ENCODE measurements around the gene SELENOW.
"Not testable (repeated sequence)": the region's sequence is repeated elsewhere in the genome, so short reads cannot be mapped to it uniquely, and the experiment has no call there.

The SELENOW gene

GRCh38 chr19:47816270-47816669 lies 37.8 kb downstream of the SELENOW start:
- not testable (repeated sequence) for ATAC-seq, H3K9me3 Mint-ChIP-seq, H3K36me3 Mint-ChIP-seq, H3K4me3 Mint-ChIP-seq, H3K27ac Mint-ChIP-seq
- peaks cover 60% of the 10 kb centered on the region for H3K27me3 Mint-ChIP-seq
- peaks cover 11% of the 10 kb centered on the region for H3K4me1 Mint-ChIP-seq

DNA sequence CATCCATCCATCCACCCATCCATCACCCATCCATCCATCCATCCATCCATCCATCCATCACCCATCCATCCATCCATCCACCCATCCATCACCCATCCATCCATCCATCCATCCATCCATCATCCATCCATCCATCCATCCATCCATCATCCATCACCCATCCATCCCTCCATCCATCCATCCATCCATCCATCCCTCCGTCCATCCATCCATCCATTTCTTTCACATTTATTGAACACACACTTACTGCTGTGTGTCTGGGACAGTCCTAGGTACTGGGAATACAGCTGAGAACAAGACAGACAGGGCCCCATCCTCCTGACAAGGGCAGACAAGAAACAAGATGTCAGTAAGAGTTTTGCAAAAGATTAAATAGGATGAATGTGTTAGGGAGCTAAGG lies 39.7 kb downstream of the SELENOW start:
- H3K27me3 Mint-ChIP-seq = peaks cover 64% of the 10 kb centered on the region
- not testable (repeated sequence) for ATAC-seq, H3K9me3 Mint-ChIP-seq, H3K36me3 Mint-ChIP-seq, H3K27ac Mint-ChIP-seq, H3K4me3 Mint-ChIP-seq
- H3K4me1 Mint-ChIP-seq = peaks cover 11% of the 10 kb centered on the region

DNA sequence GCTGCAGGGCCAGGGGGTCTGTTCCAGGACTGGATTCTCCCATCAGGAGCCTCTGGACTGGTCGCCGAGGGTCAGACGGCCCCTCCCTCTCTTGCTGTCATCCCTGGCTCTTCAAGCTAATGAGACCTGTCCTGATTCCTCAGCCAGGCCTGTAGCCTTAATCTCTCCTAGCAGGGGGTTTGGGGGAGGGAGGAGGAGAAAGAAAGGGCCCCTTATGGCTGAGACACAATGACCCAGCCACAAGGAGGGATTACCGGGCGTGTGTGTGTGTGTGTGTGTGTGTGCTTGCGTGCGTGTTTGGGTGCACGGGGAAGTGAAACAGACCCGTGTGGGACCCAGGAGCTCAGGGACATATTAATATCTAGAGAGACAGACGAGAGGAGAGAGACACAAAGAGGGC lies 41.4 kb downstream of the SELENOW start:
- Mint-ChIP-seq H3K9me3 (no peaks in the 10 kb centered on the region), H3K4me1 (peaks cover 11% of the 10 kb centered on the region), H3K27ac (peak overlapping the region; percentile 52), H3K36me3 (no peaks in the 10 kb centered on the region), H3K4me3 (peak overlapping the region; percentile 5), H3K27me3 (peaks cover 55% of the 10 kb centered on the region)
- ATAC-seq = peak; percentile 63

GRCh38 chr19:47820410-47820809 lies 41.9 kb downstream of the SELENOW start:
- Mint-ChIP-seq H3K4me3 (no peak overlapping the region), H3K9me3 (no peaks in the 10 kb centered on the region), H3K4me1 (peaks cover 11% of the 10 kb centered on the region), H3K36me3 (no peaks in the 10 kb centered on the region), H3K27me3 (peaks cover 55% of the 10 kb centered on the region), H3K27ac (peak overlapping the region; percentile 52)
- no peak for ATAC-seq

GRCh38 chr19:47821460-47822020 lies 43.0 kb downstream of the SELENOW start, which contains the start of gene CRX:
CRX (plus strand) TSS chr19:47821937; CDS start chr19:47834444, 12,507 bp downstream.
- Mint-ChIP-seq H3K27ac (no peak within 1 kb of the TSS), H3K27me3 (peaks cover 63% of the 10 kb centered on the region), H3K4me3 (no peak within 1 kb of the TSS), H3K9me3 (no peaks in the 10 kb centered on the region), H3K4me1 (peaks cover 11% of the 10 kb centered on the region), H3K36me3 (no peaks in the 10 kb centered on the region)
- ATAC-seq = no peak

DNA sequence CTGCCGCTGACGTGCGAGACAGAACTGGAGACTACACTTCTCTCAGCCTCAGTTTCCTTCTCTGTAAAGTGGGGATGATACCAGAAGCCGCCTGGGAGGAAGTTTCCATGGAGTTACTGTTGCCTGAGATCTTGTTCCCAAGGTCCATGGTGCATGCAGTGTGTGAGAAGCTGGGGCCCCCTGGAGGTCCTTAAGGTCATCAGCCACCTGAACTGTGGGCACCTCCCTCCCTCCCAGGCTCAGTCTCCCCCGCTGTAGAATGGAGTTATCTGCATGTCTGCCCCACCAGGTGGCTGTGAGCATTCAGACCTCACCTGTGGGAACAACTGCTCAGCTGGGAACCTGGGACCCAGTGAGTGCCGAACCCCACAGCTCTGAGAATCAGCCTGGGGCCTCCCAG lies 45.9 kb downstream of the SELENOW start:
- Mint-ChIP-seq H3K36me3 (no peaks in the 10 kb centered on the region), H3K27me3 (peaks cover 54% of the 10 kb centered on the region), H3K9me3 (peaks cover 5% of the 10 kb centered on the region), H3K27ac (no peak overlapping the region), H3K4me1 (peaks cover 11% of the 10 kb centered on the region), H3K4me3 (no peak overlapping the region)
- ATAC-seq = no peak

- no peaks in the 10 kb centered on the region for H3K4me1 Mint-ChIP-seq
- no peak overlapping the region for H3K4me3 Mint-ChIP-seq
- peaks cover 5% of the 10 kb centered on the region for H3K9me3 Mint-ChIP-seq
- no peaks in the 10 kb centered on the region for H3K36me3 Mint-ChIP-seq
- no peak overlapping the region for H3K27ac Mint-ChIP-seq
- ATAC-seq = no peak
- H3K27me3 Mint-ChIP-seq = peaks cover 29% of the 10 kb centered on the region
Observed at GRCh38 chr19:47826800-47827199, 48.3 kb downstream of the SELENOW start.

DNA sequence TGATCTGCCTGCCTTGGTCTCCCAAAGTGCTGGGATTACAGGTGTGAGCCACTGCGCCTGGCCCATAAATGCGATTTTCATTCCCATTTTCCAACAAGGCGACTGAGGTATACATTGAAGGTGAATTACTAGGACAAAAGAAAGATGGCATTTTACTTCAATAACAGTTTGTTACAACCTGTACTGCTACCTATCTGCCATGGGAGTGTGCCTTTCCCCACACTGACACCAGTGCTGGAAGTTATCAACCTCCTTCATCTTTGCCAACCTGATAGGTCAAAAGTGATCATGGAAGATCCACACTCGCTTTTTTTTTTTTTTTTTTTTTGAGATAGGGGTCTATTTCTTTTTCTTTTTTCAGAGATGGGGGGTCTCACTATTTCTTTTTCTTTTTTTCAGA lies 54.2 kb downstream of the SELENOW start:
- Mint-ChIP-seq H3K27ac (no peak overlapping the region), H3K36me3 (no peaks in the 10 kb centered on the region), H3K4me3 (no peak overlapping the region), H3K27me3 (peaks cover 11% of the 10 kb centered on the region), H3K9me3 (no peaks in the 10 kb centered on the region), H3K4me1 (no peaks in the 10 kb centered on the region)
- ATAC-seq = no peak

Measured in stimulated activated memory B cell treated with anti-CD40 and anti-IgM and Interleukin-4, amounts not matched to agents 10 μg/mL and 1 μg/mL and 100 μg/mL, for 72 hours (primary cell).